KOPT-K1 (cell line): ENCODE data around the gene HARBI1.

Source experiments
- H3K27ac ChIP-seq: fragments of 200-600 bp; sonication (generic); 2 replicates; pipeline ENCODE4 v1.5.1; 2016; ENCODE audit warnings: antibody characterized with exemption, mild to moderate bottlenecking, low read depth, low read length; ENCODE audit not compliant: poor library complexity, severe bottlenecking
- H3K36me3 ChIP-seq: fragments of 200-600 bp; sonication (generic); 2 replicates; pipeline ENCODE4 v1.5.1; 2017; ENCODE audit warnings: antibody characterized with exemption, mild to moderate bottlenecking, low read length, moderate library complexity; ENCODE audit not compliant: insufficient read depth
- H3K9me3 ChIP-seq: fragments of 200-600 bp; sonication (generic); 2 replicates; pipeline ENCODE4 v1.5.1; 2017; ENCODE audit warnings: antibody characterized with exemption, low read length, mild to moderate bottlenecking; ENCODE audit not compliant: insufficient read depth, poor library complexity, severe bottlenecking

The HARBI1 gene

DNA sequence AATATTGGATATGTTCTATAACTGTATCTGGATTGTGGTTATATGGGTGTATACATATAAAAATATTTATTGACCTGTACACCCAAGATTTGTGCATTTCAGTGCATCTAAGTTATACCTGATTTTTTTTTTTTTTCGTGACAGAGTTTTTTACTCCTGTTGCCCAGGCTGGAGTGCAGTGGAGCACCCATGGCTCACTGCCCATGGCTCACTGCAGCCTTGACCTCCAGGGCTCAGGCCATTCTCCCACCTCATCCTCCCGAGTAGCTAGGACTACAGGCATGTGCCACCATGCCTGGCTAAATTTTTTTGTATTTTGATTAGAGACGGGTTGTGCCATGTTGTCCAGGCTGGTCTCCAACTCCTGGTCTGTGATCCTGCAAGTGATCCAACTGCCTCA, 24.6 kb upstream of the HARBI1 start:
- no peak overlapping the region for H3K27ac ChIP-seq
- H3K9me3 ChIP-seq: no peaks in the 10 kb centered on the region
- peaks cover 65% of the 10 kb centered on the region for H3K36me3 ChIP-seq

DNA sequence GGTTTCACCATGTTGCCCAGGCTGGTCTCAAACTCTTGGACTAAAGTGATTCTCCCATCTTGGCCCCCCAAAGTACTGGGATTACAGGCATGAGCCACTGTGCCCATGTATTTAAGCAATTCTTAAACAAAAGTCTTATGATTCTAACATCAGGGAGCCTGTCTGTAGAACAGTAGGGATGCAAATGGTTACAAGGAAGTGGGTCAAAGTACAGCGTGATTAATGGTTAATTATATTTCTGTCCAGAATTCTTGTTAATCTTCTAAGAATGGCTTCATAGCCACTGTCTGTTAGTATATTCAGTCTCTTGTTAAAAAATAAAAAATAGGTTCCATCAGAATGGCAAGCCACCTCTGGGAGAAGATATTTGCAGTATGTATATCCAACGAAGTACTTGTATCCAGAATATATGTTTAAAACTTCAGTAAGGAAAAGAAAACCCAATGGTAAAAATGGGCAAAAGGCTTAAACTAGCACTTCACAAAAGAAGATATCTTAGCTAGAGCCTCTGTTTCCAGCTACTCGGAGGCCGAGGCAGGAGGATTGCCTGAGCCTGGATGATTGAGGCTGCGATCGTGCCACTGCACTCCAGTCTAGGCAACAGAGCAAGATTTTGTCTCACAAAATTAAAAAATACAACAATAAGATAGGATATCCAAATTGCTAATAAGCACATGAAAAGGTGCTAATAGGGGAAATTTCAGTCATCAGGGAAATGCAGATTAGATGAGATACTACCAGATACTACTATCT, 23.2 kb upstream of the HARBI1 start:
- Histone ChIP-seq H3K36me3 (peaks cover 63% of the 10 kb centered on the region), H3K9me3 (no peaks in the 10 kb centered on the region)

GRCh38 chr11:46639197-46639839, 22.3 kb upstream of the HARBI1 start:
- Histone ChIP-seq H3K27ac (no peak overlapping the region), H3K9me3 (no peaks in the 10 kb centered on the region), H3K36me3 (peaks cover 56% of the 10 kb centered on the region)

More for the DNA sequence above, 23.2 kb upstream of the HARBI1 start:
- no peak overlapping the region for H3K27ac ChIP-seq

GRCh38 chr11:46637546-46637945, 20.5 kb upstream of the HARBI1 start:
- H3K36me3 ChIP-seq: peaks cover 46% of the 10 kb centered on the region
- no peak overlapping the region for H3K27ac ChIP-seq
- no peaks in the 10 kb centered on the region for H3K9me3 ChIP-seq

- Histone ChIP-seq H3K36me3 (peaks cover 57% of the 10 kb centered on the region), H3K9me3 (no peaks in the 10 kb centered on the region), H3K27ac (no peak overlapping the region)
Observed at GRCh38 chr11:46635557-46636139, 18.6 kb upstream of the HARBI1 start.

GRCh38 chr11:46633291-46634217, 16.5 kb upstream of the HARBI1 start:
- Histone ChIP-seq H3K9me3 (no peaks in the 10 kb centered on the region), H3K36me3 (peaks cover 56% of the 10 kb centered on the region), H3K27ac (no peak overlapping the region)

DNA sequence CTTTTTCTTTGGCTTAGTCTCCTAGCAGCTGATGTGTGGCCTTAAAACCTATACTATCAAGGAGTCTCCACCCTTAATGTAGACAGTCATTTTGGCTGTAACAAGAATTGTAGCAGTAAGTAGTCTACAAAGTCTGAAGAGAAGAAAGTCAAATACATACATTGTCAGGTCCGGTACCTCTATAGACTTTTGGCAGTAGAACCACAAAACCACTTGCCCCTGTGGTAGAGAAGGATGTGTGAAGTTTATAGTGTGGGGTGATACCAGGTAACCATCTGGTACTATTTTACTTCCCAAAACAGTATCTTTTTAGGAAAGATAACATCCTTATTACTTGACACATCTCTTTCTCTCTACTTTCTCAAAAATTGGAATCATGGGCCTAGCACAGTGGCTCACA, 15.5 kb upstream of the HARBI1 start:
- Histone ChIP-seq H3K36me3 (peaks cover 60% of the 10 kb centered on the region), H3K27ac (no peak overlapping the region), H3K9me3 (no peaks in the 10 kb centered on the region)

GRCh38 chr11:46631676-46632075, 14.6 kb upstream of the HARBI1 start:
- H3K27ac ChIP-seq: no peak overlapping the region
- peaks cover 61% of the 10 kb centered on the region for H3K36me3 ChIP-seq
- no peaks in the 10 kb centered on the region for H3K9me3 ChIP-seq

GRCh38 chr11:46630237-46630636, 13.2 kb upstream of the HARBI1 start:
- no peaks in the 10 kb centered on the region for H3K9me3 ChIP-seq
- no peak overlapping the region for H3K27ac ChIP-seq
- H3K36me3 ChIP-seq: peaks cover 63% of the 10 kb centered on the region

- H3K36me3 ChIP-seq: peaks cover 75% of the 10 kb centered on the region
- no peaks in the 10 kb centered on the region for H3K9me3 ChIP-seq
- no peak overlapping the region for H3K27ac ChIP-seq
Observed at GRCh38 chr11:46628961-46629360, 11.9 kb upstream of the HARBI1 start.

- Histone ChIP-seq H3K36me3 (peaks cover 75% of the 10 kb centered on the region), H3K27ac (no peak overlapping the region), H3K9me3 (no peaks in the 10 kb centered on the region)
Observed at GRCh38 chr11:46625406-46625805, 8.4 kb upstream of the HARBI1 start.

DNA sequence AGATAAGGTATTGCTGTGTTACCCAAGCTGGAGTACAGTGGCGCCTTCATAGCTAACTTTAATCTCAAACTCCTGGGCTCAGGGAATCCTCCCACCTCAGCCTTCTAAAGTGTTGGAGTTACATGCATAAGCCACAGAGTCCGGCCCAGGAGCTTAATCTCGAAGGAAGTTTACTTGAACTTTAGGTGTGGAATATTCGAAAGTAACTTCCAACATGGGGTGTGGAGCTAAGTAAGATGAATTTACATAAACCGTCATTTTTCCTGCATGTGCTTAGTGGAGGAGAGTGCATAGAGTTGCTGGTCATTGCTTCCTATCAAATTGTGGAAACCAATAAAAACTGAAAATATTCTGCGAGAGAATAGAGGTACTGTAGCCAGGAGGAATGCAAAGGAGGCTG, 1.8 kb upstream of the HARBI1 start:
- H3K36me3 ChIP-seq: peaks cover 28% of the 10 kb centered on the region
- no peaks in the 10 kb centered on the region for H3K9me3 ChIP-seq
- H3K27ac ChIP-seq: no peak overlapping the region

DNA sequence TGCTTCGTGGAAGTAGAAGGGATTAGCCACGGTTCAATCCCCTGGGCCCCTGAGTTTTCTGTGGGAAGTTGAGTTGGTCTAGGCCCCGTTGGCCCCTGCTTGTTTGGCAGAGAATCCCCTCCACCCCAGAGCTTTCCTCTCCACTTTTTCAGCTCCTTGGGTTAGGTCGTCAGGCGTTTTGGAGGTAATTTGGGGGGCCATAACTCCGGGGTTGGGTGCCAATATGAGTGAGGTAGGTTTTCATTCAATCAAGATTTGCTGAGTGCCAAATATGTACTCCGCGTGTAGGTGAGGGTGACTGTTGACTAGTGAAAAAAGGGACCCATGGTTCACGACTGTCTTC, 916 bp upstream of the HARBI1 start:
- Histone ChIP-seq H3K27ac (peak overlapping the region; percentile 94), H3K36me3 (peaks cover 24% of the 10 kb centered on the region), H3K9me3 (no peaks in the 10 kb centered on the region)

- Histone ChIP-seq H3K9me3 (no peaks in the 10 kb centered on the region), H3K36me3 (peaks cover 15% of the 10 kb centered on the region; the same call in 1 of the 2 replicates), H3K27ac (peak overlapping the region; percentile 94)
Observed at GRCh38 chr11:46616551-46617133, 385 bp downstream of the HARBI1 start.
